ENCODE measurements around the gene WDR45B. TPM values are rescaled to one million over a fixed set of nuclear protein-coding genes. Genes with fewer than 3 reads are reported as not detected.

WDR45B gene
- total RNA-seq, 1 experiment from 2014 or later: 96.5 TPM

GRCh38 chr17:82648742-82649331 is 593 bp upstream of the WDR45B start:
- TF ChIP-seq MYBL2 (CRISPR knock-in tag; IDR thresholded peaks at IDR 0.05): no peak
- TF ChIP-seq AFF4 (CRISPR knock-in tag; IDR thresholded peaks at IDR 0.05; ENCODE audit: borderline replicate concordance): no peak
- DNase-seq (ENCODE audit: low spot score): peak; percentile 57
- POLR2A ChIA-PET: no interaction called here
- ATAC-seq: peak; percentile 17
- Mint-ChIP-seq H3K4me3 (peak overlapping the region; percentile 59), H3K36me3 (peaks cover 6% of the 10 kb centered on the region), H3K27ac (no peak overlapping the region), H3K9me3 (no peaks in the 10 kb centered on the region), H3K27me3 (ENCODE audit: low read depth) (peaks cover 8% of the 10 kb centered on the region), H3K4me1 (peaks cover 17% of the 10 kb centered on the region)
- CTCF ChIA-PET: no interaction called here

- peaks cover 17% of the 10 kb centered on the region for H3K4me1 Mint-ChIP-seq
- H3K27ac Mint-ChIP-seq: peak overlapping the region; percentile 36; the same call in 1 of the 2 replicates
- no peaks in the 10 kb centered on the region for H3K9me3 Mint-ChIP-seq
- ChIA-PET CTCF (interaction anchor here (1.0 kb wide), 1 partner anchor 69 kb away, joined by 4 read pairs; the partner anchor contains the start of gene FN3KRP), POLR2A (interaction anchor here (0.6 kb wide), 1 partner anchor 37 kb away, joined by 3 read pairs; no protein-coding TSS in a partner anchor)
- DNase-seq (ENCODE audit: low spot score): peak; percentile 36
- H3K4me3 Mint-ChIP-seq: peak overlapping the region; percentile 83
- TF ChIP-seq KAT7 (CRISPR knock-in tag; IDR thresholded peaks at IDR 0.05; ENCODE audit: borderline replicate concordance): no peak
- no peak for TF ChIP-seq FOXJ3 (CRISPR knock-in tag; IDR thresholded peaks at IDR 0.05; ENCODE audit: borderline replicate concordance)
- TF ChIP-seq ATF1 (CRISPR knock-in tag; IDR thresholded peaks at IDR 0.05): no peak
- TF ChIP-seq AR (CRISPR knock-in tag; IDR thresholded peaks at IDR 0.05): no peak
- no peak for TF ChIP-seq ARID4B (CRISPR knock-in tag; IDR thresholded peaks at IDR 0.05; ENCODE audit: borderline replicate concordance)
- ATAC-seq: 0 out of 2 replicates have a peak, but pooled peaks have one; percentile 3
- peaks cover 8% of the 10 kb centered on the region for H3K27me3 Mint-ChIP-seq (ENCODE audit: low read depth)
- H3K36me3 Mint-ChIP-seq: peaks cover 14% of the 10 kb centered on the region
These were observed 565 bp downstream of the WDR45B start for GRCh38 chr17:82647593-82648164.

- DNase-seq (ENCODE audit: low spot score): no peak
- H3K4me1 Mint-ChIP-seq: peaks cover 17% of the 10 kb centered on the region
- ChIA-PET CTCF (no interaction called here), POLR2A (no interaction called here)
- ATAC-seq: no peak
- no peak overlapping the region; the same call in 1 of the 2 replicates for H3K27ac Mint-ChIP-seq
- peaks cover 8% of the 10 kb centered on the region for H3K27me3 Mint-ChIP-seq (ENCODE audit: low read depth)
- no peak for TF ChIP-seq NFYB (CRISPR knock-in tag; conservative IDR thresholded peaks at IDR 0.05; ENCODE audit: low read depth)
- TF ChIP-seq GRHL2 (CRISPR knock-in tag; IDR thresholded peaks at IDR 0.05; ENCODE audit: insufficient replicate concordance, severe bottlenecking): no peak
- no peaks in the 10 kb centered on the region for H3K9me3 Mint-ChIP-seq
- H3K4me3 Mint-ChIP-seq: peak overlapping the region; percentile 83
- peaks cover 26% of the 10 kb centered on the region for H3K36me3 Mint-ChIP-seq
These were observed 2.7 kb downstream of the WDR45B start for GRCh38 chr17:82645516-82645915.
